Activated naive CD4-positive, alpha-beta T cell (primary cell): ENCODE results near the gene TMEM187.

ENCODE experiments used
- DNase-seq, 4 experiments: peaks; one replicate each; lab custom pipeline; 2025; lab: John Stamatoyannopoulos, UW

TMEM187 gene

DNA sequence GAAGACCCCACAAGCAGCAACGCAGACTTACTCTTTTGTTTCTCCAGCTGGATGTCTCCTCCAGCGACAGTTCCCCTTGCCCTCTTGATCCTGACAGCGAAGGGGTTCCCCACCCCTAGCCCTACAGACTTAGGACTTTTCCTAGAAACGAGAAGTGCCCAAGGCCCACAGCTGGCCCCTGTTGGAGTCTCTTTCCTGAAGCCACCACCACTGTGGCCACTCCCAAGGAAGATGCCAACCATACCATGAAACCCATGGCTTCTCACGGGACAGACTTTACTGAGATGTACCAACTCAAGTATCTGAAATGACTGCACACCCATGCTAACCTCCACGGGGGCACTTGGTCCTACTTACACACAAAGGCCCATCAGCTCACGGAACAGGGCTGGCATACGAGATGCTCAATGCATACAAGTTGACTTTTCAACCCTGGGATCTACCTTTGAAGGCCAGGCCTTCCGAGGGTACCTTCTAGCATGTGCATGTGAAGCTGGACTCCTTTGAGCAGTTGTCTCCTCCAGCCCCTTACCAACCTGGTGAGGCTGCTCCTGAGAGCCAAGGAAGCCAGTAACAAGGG, 48.1 kb downstream of the TMEM187 start:
- DNase-seq: no peak

DNA sequence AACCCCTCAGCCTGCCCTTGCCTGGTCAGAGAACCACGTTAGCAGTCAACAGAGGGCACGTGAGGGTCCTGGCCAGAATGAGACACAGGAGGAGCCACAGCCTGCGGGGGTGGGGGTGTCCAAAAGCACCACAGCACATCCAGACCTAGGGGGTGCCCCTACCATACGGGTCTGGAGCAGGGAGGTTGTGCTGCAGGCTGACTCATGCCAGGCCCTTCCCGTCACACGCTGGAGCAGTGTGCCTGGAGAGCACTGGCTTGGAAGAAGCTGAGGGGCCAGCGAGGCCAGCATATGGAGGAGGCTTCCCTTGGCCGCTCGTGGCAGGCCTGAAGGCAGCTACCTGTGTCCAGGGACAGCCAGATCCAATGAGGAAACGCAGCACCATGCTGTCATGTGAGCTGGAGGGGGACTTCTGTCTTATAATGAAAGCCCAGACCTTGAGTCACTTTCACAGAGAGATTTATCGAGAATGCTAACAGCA, 48.6 kb downstream of the TMEM187 start:
- DNase-seq: no peak

- no peak for DNase-seq
These were observed 49.6 kb downstream of the TMEM187 start for GRCh38 chrX:154022108-154022507.

GRCh38 chrX:154023276-154024000, 50.9 kb downstream of the TMEM187 start:
- DNase-seq: no peak

- no peak for DNase-seq
These were observed 51.7 kb downstream of the TMEM187 start for GRCh38 chrX:154024271-154024670.

DNA sequence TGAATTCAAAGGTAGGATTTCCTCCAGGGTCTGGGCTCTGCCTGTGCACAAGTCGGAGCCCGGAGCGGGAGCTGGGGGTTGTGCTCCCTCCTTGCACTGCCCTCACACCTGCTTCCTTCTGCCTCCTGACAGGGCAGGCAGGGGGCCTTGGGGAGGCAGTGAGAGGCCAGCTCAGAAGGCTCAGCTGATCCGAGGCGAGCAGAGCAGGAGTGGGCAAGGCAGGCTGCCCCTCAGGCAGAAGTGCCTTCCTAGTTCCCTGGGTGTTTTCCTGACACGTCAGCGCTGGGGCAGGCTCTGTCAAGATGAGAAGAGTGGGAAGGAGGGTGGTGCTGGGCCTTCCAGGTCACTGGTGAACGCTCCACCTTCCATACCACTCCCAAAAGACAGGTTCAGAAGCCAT, 52.7 kb downstream of the TMEM187 start:
- no peak for DNase-seq

DNA sequence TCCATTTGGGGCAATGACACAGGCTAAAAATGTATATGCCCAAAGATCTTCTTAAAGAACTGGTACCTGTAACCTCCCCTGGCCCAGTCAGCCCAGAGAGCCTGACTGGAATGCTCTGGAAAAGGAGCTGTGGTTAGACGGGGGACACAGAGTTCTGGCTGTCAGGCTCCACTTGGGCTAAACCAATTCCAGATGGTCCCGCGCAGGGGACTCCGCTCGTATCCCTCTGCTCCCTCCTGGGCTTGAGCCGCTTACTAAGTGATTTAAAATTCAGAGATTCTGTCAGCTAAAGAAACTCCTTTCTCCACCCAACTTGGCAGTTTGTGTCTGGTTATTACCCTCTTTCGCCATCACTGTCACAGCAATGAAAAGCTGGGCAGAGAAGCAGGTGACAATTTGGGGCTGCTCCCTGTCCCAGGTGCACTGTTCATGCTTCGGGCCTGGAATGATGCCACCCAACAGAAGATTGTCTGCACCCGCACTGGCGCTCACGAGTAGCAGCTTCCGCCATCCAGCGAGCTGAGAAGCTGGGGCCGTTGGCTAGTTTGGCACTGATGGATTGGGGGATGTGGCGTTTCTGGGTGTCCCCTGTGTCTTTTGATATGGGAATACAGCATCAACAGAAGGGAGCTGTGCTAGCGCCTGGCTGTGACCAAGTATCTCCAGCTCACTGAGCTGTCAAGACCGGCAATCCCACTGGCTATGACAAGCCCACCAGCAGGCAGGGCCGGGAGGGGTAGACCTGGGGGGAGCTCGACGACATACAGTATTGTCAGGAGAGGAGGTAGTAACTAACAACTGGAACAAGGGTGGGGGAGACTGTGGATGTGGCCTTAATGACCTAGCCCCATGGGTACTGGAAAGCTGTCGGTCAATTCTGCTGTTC, 53.8 kb downstream of the TMEM187 start:
- DNase-seq: no peak

DNA sequence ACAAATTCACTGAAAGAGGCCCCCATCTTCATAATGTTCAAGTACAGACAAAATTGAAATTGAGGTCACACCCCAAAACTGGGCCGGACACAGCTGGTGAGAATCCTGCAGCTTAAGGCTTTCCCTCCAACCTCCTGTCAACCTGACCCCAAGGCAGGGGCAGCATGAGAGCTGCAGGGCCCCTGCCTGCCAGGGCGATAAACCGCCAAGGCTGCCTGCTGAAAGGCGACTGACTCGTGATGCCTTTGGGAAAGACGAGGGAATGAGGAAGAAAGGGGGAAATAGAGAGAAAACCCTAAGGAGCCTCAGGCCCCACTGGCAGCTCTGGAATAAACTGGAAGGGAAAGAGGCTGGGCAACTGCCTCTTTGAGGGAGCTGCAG, 54.5 kb downstream of the TMEM187 start:
- DNase-seq: no peak

- no peak for DNase-seq
These were observed 55.4 kb downstream of the TMEM187 start for GRCh38 chrX:154027986-154028385.

DNA sequence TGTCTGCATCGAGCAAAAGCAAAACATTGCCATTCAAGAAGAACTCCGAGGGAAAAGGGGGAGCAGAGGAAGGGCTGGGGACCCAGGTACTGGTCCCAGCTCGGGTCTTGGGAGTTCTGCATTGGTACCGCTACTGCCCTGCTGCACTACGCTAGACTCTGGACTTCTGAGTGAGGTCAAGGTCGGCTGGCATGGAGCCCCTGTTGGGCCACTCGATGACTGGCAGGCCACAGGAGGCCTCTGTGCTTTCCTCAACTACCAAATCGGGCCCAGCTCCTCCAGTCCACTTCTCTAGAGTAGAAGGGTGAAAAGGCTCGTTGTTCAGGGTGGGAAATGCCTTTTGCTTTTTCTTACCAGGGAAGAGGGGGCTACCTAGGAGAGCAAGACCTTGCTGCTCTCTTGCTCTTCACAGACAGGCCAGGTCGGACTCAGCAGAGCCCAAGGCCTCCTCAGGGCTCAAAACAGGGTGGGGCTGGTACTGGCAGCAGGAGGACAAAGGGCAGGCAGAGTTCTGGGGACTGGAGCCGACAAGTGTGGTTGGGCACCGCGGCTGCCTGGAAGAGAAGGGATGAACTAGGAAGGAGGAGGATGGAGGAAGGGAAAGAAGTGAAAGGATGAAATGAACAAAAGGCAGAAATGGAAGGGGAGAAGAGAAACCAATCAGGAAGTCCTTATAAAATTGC, 56.1 kb downstream of the TMEM187 start:
- no peak for DNase-seq

- no peak for DNase-seq
These were observed 56.9 kb downstream of the TMEM187 start for GRCh38 chrX:154029439-154029838.

DNA sequence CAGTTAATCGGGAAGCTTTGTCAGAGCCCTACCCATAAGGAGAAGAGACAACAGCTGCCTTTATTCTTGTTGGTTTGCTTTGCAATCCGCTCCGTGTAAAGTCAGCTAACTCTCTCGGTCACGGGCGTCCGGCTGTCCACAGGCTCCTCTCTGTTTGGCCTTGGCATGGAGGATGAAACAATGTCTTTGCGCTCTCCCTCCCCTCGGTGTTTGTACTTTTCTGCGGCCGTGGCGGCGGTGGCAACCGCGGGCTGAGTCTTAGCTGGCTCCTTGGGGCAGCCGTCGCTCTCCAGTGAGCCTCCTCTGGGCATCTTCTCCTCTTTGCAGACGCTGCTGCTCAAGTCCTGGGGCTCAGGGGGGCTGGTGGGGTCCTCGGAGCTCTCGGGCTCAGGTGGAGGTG, 57.7 kb downstream of the TMEM187 start:
- no peak for DNase-seq

GRCh38 chrX:154030715-154031305, 58.3 kb downstream of the TMEM187 start:
- no peak for DNase-seq

- DNase-seq: no peak
These were observed 59.6 kb downstream of the TMEM187 start for GRCh38 chrX:154032160-154032559.

- DNase-seq: no peak
These were observed 60.1 kb downstream of the TMEM187 start for GRCh38 chrX:154032653-154033052.
